Bronchial epithelial cell (primary cell): ENCODE measurements around the gene RAVER1. TPM values are rescaled to one million over a fixed set of nuclear protein-coding genes. Genes with fewer than 3 reads are reported as not detected.

ENCODE experiments used
- DNase-seq: peaks from one replicate; pipeline ENCODE4 v3.0.0-alpha.2; 2010; ENCODE audit warnings: low read depth
- FAIRE-seq: peaks from 2 replicates; lab custom pipeline; 2011; peaks lifted over from hg19 to GRCh38; lab: Jason Lieb, UNC
- H3K27me3 ChIP-seq: 2 replicates; pipeline ENCODE4 v1.5.1; 2011; ENCODE audit warnings: low read length; ENCODE audit not compliant: control insufficient read depth, insufficient read depth
- H3K36me3 ChIP-seq: 2 replicates; pipeline ENCODE4 v1.5.1; 2011; ENCODE audit warnings: low read length; ENCODE audit not compliant: control insufficient read depth, insufficient read depth
- H3K4me3 ChIP-seq: 2 replicates; pipeline ENCODE4 v1.5.1; 2011; ENCODE audit warnings: mild to moderate bottlenecking, low read depth, low read length, control low read depth
- total RNA-seq: library from RNA; depleted of rRNA; stranded (reverse); fragments of >200 nt; gene quantifications from 2 replicates; pipeline ENCODE4 v1.2.1, GENCODE V29; 2014
- TF ChIP-seq, protein P1 (sequence below): IDR thresholded peaks from 2 replicates; pipeline ENCODE4 v1.5.1; 2011; ENCODE audit warnings: mild to moderate bottlenecking, moderate library complexity, low read length, control low read depth, inconsistent platforms; ENCODE audit not compliant: insufficient read depth, severe bottlenecking

Gene RAVER1
- total RNA-seq, 1 donor from 2014 or later = 4.2 TPM

DNA sequence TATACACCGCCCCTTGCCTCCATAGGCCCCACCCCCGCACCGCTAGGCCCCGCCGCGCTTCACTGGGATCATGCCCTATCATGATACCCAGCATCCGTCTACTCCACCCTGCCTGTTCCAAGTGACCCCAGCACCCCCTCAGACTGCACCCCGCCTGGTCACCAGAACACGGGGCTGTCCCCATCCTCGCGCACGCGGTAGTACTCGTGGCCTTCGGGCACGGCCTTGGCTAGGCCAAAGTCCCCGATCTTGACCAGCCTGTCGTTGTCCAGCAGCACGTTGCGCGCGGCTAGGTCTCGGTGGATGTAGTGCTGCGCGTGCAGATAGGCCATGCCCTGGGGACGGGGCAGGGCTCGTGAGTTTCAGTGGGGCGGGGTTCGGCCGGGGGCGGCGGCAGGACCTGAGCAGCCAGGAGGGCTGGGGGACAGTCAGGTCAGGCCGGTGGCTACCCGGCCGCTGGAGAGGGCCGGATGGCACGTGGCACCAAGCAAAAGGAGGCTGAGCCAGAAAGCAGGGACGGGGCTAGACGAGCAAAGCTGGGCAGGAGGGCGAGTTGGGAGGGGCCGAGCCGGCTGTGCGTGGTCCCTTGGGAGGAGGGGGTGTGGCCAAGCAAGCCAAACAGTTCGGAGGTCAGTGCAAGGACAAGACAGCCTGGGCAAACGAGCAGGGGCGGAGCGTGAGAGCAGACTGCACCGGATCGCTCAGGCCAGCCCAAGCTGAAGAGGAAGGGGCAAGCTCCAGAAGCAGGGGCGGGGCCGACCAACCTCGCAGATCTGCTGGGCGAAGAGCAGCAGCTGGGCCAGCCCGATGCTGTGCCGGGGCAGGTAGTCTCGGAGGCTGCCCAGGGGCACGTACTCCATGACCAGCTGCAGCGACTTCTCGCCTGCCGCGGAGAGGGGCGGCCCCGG, 19.7 kb upstream of the RAVER1 start:
- FAIRE-seq = no peak
- Histone ChIP-seq H3K4me3 (no peak overlapping the region), H3K27me3 (no peaks in the 10 kb centered on the region), H3K36me3 (peaks cover 20% of the 10 kb centered on the region)
- no peak for DNase-seq
- TF ChIP-seq, protein P1, sequence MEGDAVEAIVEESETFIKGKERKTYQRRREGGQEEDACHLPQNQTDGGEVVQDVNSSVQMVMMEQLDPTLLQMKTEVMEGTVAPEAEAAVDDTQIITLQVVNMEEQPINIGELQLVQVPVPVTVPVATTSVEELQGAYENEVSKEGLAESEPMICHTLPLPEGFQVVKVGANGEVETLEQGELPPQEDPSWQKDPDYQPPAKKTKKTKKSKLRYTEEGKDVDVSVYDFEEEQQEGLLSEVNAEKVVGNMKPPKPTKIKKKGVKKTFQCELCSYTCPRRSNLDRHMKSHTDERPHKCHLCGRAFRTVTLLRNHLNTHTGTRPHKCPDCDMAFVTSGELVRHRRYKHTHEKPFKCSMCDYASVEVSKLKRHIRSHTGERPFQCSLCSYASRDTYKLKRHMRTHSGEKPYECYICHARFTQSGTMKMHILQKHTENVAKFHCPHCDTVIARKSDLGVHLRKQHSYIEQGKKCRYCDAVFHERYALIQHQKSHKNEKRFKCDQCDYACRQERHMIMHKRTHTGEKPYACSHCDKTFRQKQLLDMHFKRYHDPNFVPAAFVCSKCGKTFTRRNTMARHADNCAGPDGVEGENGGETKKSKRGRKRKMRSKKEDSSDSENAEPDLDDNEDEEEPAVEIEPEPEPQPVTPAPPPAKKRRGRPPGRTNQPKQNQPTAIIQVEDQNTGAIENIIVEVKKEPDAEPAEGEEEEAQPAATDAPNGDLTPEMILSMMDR = no peak

DNA sequence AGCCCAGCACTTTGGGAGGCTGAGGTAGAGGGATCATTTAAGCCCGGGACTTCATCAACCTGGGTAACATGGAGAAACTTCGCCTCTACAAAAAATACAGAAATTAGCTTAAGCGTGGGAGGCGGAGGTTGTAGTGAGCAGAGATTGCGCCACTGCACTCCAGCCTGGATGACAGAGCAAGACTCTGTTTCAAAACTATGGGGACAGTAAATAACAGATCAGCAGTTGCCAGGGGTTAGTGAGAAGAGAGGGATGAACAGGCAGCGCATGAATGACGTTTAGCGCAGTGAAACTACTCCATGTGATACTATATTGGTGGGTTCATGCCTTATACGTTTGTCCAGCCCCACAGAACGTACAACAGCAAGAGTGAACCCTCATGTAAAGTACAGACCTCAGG, 13.2 kb upstream of the RAVER1 start:
- Histone ChIP-seq H3K4me3 (no peak overlapping the region), H3K27me3 (no peaks in the 10 kb centered on the region), H3K36me3 (peaks cover 2% of the 10 kb centered on the region)
- DNase-seq (peak; percentile 4), FAIRE-seq (no peak)
- TF ChIP-seq, protein P1 = no peak

DNA sequence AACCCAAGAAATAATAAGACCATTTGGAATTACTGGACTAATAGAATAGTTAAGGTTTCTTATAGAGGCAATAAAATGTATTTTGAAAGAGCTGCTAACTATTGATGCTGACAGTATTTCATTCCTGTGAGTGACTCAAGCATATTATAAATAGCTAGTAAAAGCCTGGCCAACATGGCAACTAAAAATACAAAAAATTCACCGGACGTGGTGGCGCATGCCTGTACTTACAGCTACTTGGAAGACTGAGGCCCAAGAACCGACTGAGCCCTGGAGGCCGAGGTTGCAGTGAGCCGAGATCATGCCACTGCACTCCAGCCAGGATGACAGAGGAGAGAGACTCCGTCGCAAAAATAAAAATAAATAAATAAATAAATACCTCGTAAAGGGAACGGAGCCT, 11.5 kb upstream of the RAVER1 start:
- TF ChIP-seq, protein P1 = no peak
- no peak overlapping the region for H3K4me3 ChIP-seq
- FAIRE-seq (no peak), DNase-seq (no peak)
- no peaks in the 10 kb centered on the region for H3K27me3 ChIP-seq
- H3K36me3 ChIP-seq = no peaks in the 10 kb centered on the region

DNA sequence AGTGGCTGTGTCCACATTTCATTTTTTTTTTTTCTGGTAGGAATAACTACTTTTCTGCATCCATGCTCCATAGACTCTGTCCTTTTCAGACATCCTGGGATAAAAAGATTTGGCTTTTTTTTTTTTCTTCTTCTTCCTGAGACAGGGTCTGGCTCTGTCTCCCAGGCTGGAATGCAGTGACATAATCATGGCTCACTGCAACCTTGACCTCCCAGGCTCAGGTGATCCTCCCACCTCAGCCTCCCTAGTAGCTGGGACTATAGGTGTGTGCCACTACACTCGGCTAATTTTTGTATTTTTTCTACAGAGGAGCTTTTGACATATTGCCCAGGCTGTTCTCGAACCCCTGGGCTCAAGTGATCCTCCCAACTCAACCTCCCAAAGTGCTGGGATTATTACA, 10.2 kb upstream of the RAVER1 start:
- no peaks in the 10 kb centered on the region for H3K27me3 ChIP-seq
- H3K4me3 ChIP-seq = no peak overlapping the region
- FAIRE-seq (no peak), DNase-seq (peak; percentile 8)
- TF ChIP-seq, protein P1 = no peak
- H3K36me3 ChIP-seq = no peaks in the 10 kb centered on the region

DNA sequence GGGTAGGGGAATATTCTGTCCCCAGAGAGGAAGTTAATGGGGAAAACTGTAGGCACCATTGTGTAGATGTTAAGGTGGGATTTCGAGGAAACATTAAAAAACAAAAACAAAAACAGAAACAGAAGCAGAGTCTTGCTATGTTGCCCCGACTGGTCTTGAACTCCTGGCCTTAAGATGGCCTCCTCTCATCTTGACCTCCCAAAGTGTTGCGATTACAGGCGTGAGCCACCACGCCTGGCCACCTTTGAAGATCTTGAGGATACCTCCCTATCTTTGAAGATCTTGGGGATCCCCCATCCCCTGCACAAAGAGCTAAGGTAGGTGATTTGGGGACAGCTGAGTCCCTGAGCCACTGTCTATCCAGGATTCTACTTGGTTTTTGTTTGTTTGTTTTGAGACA, 6.6 kb upstream of the RAVER1 start:
- no peak for DNase-seq

More for the DNA sequence above, 6.6 kb upstream of the RAVER1 start:
- no peak for FAIRE-seq
- Histone ChIP-seq H3K4me3 (no peak overlapping the region), H3K27me3 (no peaks in the 10 kb centered on the region), H3K36me3 (no peaks in the 10 kb centered on the region)
- TF ChIP-seq, protein P1 = no peak
